ENCODE results near the gene MEAF6.
"Not testable (repeated sequence)": the region's sequence is repeated elsewhere in the genome, so short reads cannot be mapped to it uniquely, and the experiment has no call there.

MEAF6 gene

GRCh38 chr1:37514350-37515184 lies at the start of gene MEAF6:
Gene MEAF6 (minus strand): TSS chr1:37514766. CDS start chr1:37514746, 20 bp downstream.
- peak; percentile 65 to 68 for DNase-seq (ENCODE audit: low read depth in 2 of 2, low spot score in 1 of 2)

- no peak for DNase-seq (ENCODE audit: low read depth in 2 of 2, low spot score in 1 of 2)
Observed at GRCh38 chr1:37562984-37563383, 48.4 kb upstream of the MEAF6 start.

- DNase-seq (ENCODE audit: low read depth in 2 of 2, low spot score in 1 of 2) = no peak
Observed at GRCh38 chr1:37561133-37562132, 46.9 kb upstream of the MEAF6 start.

GRCh38 chr1:37560401-37561132 lies 46.0 kb upstream of the MEAF6 start:
- no peak for DNase-seq (ENCODE audit: low read depth in 2 of 2, low spot score in 1 of 2)

- not testable (repeated sequence) for DNase-seq (ENCODE audit: low read depth in 2 of 2, low spot score in 1 of 2)
Observed at GRCh38 chr1:37559957-37560379, 45.4 kb upstream of the MEAF6 start.

GRCh38 chr1:37559080-37559479 lies 44.5 kb upstream of the MEAF6 start:
- DNase-seq (ENCODE audit: low read depth in 2 of 2, low spot score in 1 of 2) = no peak

- DNase-seq (ENCODE audit: low read depth in 2 of 2, low spot score in 1 of 2) = no peak
Observed at GRCh38 chr1:37558411-37558810, 43.8 kb upstream of the MEAF6 start.

GRCh38 chr1:37557402-37557801 lies 42.8 kb upstream of the MEAF6 start:
- DNase-seq (ENCODE audit: low read depth in 2 of 2, low spot score in 1 of 2) = no peak

GRCh38 chr1:37556712-37557196 lies 42.2 kb upstream of the MEAF6 start, which contains the start of gene DNALI1:
Gene DNALI1 (plus strand): TSS chr1:37556940. CDS start chr1:37556995, 55 bp downstream.
- no peak for DNase-seq (ENCODE audit: low read depth in 2 of 2, low spot score in 1 of 2)

- peak; percentile 70 to 78 for DNase-seq (ENCODE audit: low read depth in 2 of 2, low spot score in 1 of 2)
Observed at GRCh38 chr1:37553927-37554808, 39.6 kb upstream of the MEAF6 start, which contains the start of gene SNIP1. Gene SNIP1 (minus strand): TSS chr1:37554293. CDS start chr1:37554229, 64 bp downstream.

GRCh38 chr1:37553598-37553926 lies 39.0 kb upstream of the MEAF6 start:
- no peak for DNase-seq (ENCODE audit: low read depth in 2 of 2, low spot score in 1 of 2)

- no peak for DNase-seq (ENCODE audit: low read depth in 2 of 2, low spot score in 1 of 2)
Observed at GRCh38 chr1:37549341-37549740, 34.8 kb upstream of the MEAF6 start.

- DNase-seq (ENCODE audit: low read depth in 2 of 2, low spot score in 1 of 2) = no peak
Observed at GRCh38 chr1:37545019-37545418, 30.5 kb upstream of the MEAF6 start.

GRCh38 chr1:37544530-37544929 lies 30.0 kb upstream of the MEAF6 start:
- no peak for DNase-seq (ENCODE audit: low read depth in 2 of 2, low spot score in 1 of 2)

- DNase-seq (ENCODE audit: low read depth in 2 of 2, low spot score in 1 of 2) = no peak
Observed at GRCh38 chr1:37540036-37540785, 25.6 kb upstream of the MEAF6 start.

- not testable (repeated sequence) for DNase-seq (ENCODE audit: low read depth in 2 of 2, low spot score in 1 of 2)
Observed at GRCh38 chr1:37539154-37539553, 24.6 kb upstream of the MEAF6 start.

GRCh38 chr1:37537378-37537777 lies 22.8 kb upstream of the MEAF6 start:
- no peak for DNase-seq (ENCODE audit: low read depth in 2 of 2, low spot score in 1 of 2)

- no peak for DNase-seq (ENCODE audit: low read depth in 2 of 2, low spot score in 1 of 2)
Observed at GRCh38 chr1:37533317-37534093, 18.9 kb upstream of the MEAF6 start.

Measured in stimulated activated CD8-positive, alpha-beta memory T cell treated with anti-CD3 and anti-CD28 coated beads, Interleukin-4, amount 100 ng/mL, for 1 hour (primary cell).